ENCODE measurements around the gene MAP2K5.

Gene MAP2K5

DNA sequence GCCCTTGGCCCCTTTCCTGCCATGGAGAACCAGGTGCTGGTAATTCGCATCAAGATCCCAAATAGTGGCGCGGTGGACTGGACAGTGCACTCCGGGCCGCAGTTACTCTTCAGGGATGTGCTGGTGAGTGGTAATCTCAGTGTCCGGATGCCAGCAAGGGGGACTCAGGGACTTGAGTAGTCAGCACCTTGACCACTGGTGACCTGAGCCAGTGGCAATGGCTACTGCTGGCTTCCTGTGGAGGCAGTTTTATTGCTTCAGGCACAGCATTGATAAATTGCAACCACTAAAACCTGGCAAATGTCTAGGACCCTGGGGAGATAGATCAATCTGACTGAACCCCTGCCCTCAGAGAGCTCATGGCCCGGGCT, 830 bp downstream of the MAP2K5 start:
- peaks cover 14% of the 10 kb centered on the region for H3K4me1 ChIP-seq (ENCODE audit: control insufficient read depth, insufficient read depth, low read length)
- ChIA-PET CTCF (no interaction called here), POLR2A (no interaction called here)
- H3K27ac ChIP-seq (ENCODE audit: extremely low read depth, low read depth, low read length): peak overlapping the region; percentile 88; the same call in 1 of the 2 replicates
- no peaks in the 10 kb centered on the region for H3K9me3 ChIP-seq (ENCODE audit: control insufficient read depth, insufficient read depth, low read depth, low read length)
- H3K36me3 ChIP-seq (ENCODE audit: control insufficient read depth in 2 of 2, insufficient read depth in 1 of 2, low read length in 2 of 2): peaks cover 4 to 11% of the 10 kb centered on the region in 2 experiments; a peak in 2 of 3 replicates
- peak overlapping the region; percentile 89 for H3K4me3 ChIP-seq (ENCODE audit: low read depth, low read length)
- TF ChIP-seq ZNF174 (tag by site-specific recombination; IDR thresholded peaks at IDR 0.05) (no peak), ZBTB17 (tag by site-specific recombination; IDR thresholded peaks at IDR 0.05) (peak; percentile 25; the same call in 1 of the 2 replicates), ZNF302 (tag by site-specific recombination; IDR thresholded peaks at IDR 0.05; ENCODE audit: low read depth) (no peak), ZNF621 (tag by site-specific recombination; IDR thresholded peaks at IDR 0.05) (no peak), EGR2 (tag by site-specific recombination; IDR thresholded peaks at IDR 0.05; ENCODE audit: low read depth) (no peak), ZNF792 (tag by site-specific recombination; IDR thresholded peaks at IDR 0.05) (no peak), ZNF654 (tag by site-specific recombination; IDR thresholded peaks at IDR 0.05; ENCODE audit: low read depth) (no peak), ZXDB (tag by site-specific recombination; IDR thresholded peaks at IDR 0.05) (0 out of 2 replicates have a peak, but pooled peaks have one; percentile 6), ZNF202 (tag by site-specific recombination; IDR thresholded peaks at IDR 0.05; ENCODE audit: borderline replicate concordance) (no peak), ZNF221 (tag by site-specific recombination; IDR thresholded peaks at IDR 0.05; ENCODE audit: borderline replicate concordance) (no peak), ZNF211 (tag by site-specific recombination; IDR thresholded peaks at IDR 0.05; ENCODE audit: low read depth) (no peak), ZNF501 (tag by site-specific recombination; IDR thresholded peaks at IDR 0.05) (no peak; the same call in 1 of the 2 replicates), ZEB2 (tag by site-specific recombination; IDR thresholded peaks at IDR 0.05) (no peak), KLF16 (tag by site-specific recombination; IDR thresholded peaks at IDR 0.05) (no peak), GLIS1 (tag by site-specific recombination; IDR thresholded peaks at IDR 0.05) (no peak), KLF10 (tag by site-specific recombination; IDR thresholded peaks at IDR 0.05) (no peak), GFI1B (tag by site-specific recombination; IDR thresholded peaks at IDR 0.05) (0 out of 2 replicates have a peak, but pooled peaks have one; percentile 43), ZNF571 (tag by site-specific recombination; IDR thresholded peaks at IDR 0.05) (no peak)
- TF ChIP-seq, protein P1, sequence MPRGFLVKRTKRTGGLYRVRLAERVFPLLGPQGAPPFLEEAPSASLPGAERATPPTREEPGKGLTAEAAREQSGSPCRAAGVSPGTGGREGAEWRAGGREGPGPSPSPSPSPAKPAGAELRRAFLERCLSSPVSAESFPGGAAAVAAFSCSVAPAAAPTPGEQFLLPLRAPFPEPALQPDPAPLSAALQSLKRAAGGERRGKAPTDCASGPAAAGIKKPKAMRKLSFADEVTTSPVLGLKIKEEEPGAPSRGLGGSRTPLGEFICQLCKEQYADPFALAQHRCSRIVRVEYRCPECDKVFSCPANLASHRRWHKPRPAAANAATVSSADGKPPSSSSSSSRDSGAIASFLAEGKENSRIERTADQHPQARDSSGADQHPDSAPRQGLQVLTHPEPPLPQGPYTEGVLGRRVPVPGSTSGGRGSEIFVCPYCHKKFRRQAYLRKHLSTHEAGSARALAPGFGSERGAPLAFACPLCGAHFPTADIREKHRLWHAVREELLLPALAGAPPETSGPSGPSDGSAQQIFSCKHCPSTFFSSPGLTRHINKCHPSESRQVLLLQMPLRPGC (tag by site-specific recombination; IDR thresholded peaks at IDR 0.05): no peak
- TF ChIP-seq, protein P2, sequence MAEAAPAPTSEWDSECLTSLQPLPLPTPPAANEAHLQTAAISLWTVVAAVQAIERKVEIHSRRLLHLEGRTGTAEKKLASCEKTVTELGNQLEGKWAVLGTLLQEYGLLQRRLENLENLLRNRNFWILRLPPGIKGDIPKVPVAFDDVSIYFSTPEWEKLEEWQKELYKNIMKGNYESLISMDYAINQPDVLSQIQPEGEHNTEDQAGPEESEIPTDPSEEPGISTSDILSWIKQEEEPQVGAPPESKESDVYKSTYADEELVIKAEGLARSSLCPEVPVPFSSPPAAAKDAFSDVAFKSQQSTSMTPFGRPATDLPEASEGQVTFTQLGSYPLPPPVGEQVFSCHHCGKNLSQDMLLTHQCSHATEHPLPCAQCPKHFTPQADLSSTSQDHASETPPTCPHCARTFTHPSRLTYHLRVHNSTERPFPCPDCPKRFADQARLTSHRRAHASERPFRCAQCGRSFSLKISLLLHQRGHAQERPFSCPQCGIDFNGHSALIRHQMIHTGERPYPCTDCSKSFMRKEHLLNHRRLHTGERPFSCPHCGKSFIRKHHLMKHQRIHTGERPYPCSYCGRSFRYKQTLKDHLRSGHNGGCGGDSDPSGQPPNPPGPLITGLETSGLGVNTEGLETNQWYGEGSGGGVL (tag by site-specific recombination; IDR thresholded peaks at IDR 0.05): no peak
- TF ChIP-seq, protein P3, sequence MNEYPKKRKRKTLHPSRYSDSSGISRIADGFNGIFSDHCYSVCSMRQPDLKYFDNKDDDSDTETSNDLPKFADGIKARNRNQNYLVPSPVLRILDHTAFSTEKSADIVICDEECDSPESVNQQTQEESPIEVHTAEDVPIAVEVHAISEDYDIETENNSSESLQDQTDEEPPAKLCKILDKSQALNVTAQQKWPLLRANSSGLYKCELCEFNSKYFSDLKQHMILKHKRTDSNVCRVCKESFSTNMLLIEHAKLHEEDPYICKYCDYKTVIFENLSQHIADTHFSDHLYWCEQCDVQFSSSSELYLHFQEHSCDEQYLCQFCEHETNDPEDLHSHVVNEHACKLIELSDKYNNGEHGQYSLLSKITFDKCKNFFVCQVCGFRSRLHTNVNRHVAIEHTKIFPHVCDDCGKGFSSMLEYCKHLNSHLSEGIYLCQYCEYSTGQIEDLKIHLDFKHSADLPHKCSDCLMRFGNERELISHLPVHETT (tag by site-specific recombination; IDR thresholded peaks at IDR 0.05): no peak; the same call in 1 of the 2 replicates
- TF ChIP-seq, protein P4, sequence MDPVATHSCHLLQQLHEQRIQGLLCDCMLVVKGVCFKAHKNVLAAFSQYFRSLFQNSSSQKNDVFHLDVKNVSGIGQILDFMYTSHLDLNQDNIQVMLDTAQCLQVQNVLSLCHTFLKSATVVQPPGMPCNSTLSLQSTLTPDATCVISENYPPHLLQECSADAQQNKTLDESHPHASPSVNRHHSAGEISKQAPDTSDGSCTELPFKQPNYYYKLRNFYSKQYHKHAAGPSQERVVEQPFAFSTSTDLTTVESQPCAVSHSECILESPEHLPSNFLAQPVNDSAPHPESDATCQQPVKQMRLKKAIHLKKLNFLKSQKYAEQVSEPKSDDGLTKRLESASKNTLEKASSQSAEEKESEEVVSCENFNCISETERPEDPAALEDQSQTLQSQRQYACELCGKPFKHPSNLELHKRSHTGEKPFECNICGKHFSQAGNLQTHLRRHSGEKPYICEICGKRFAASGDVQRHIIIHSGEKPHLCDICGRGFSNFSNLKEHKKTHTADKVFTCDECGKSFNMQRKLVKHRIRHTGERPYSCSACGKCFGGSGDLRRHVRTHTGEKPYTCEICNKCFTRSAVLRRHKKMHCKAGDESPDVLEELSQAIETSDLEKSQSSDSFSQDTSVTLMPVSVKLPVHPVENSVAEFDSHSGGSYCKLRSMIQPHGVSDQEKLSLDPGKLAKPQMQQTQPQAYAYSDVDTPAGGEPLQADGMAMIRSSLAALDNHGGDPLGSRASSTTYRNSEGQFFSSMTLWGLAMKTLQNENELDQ (tag by site-specific recombination; IDR thresholded peaks at IDR 0.05; ENCODE audit: low read depth): no peak
- TF ChIP-seq, protein P5, sequence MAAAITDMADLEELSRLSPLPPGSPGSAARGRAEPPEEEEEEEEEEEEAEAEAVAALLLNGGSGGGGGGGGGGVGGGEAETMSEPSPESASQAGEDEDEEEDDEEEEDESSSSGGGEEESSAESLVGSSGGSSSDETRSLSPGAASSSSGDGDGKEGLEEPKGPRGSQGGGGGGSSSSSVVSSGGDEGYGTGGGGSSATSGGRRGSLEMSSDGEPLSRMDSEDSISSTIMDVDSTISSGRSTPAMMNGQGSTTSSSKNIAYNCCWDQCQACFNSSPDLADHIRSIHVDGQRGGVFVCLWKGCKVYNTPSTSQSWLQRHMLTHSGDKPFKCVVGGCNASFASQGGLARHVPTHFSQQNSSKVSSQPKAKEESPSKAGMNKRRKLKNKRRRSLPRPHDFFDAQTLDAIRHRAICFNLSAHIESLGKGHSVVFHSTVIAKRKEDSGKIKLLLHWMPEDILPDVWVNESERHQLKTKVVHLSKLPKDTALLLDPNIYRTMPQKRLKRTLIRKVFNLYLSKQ (tag by site-specific recombination; IDR thresholded peaks at IDR 0.05; ENCODE audit: borderline replicate concordance): no peak
- TF ChIP-seq, protein P6, sequence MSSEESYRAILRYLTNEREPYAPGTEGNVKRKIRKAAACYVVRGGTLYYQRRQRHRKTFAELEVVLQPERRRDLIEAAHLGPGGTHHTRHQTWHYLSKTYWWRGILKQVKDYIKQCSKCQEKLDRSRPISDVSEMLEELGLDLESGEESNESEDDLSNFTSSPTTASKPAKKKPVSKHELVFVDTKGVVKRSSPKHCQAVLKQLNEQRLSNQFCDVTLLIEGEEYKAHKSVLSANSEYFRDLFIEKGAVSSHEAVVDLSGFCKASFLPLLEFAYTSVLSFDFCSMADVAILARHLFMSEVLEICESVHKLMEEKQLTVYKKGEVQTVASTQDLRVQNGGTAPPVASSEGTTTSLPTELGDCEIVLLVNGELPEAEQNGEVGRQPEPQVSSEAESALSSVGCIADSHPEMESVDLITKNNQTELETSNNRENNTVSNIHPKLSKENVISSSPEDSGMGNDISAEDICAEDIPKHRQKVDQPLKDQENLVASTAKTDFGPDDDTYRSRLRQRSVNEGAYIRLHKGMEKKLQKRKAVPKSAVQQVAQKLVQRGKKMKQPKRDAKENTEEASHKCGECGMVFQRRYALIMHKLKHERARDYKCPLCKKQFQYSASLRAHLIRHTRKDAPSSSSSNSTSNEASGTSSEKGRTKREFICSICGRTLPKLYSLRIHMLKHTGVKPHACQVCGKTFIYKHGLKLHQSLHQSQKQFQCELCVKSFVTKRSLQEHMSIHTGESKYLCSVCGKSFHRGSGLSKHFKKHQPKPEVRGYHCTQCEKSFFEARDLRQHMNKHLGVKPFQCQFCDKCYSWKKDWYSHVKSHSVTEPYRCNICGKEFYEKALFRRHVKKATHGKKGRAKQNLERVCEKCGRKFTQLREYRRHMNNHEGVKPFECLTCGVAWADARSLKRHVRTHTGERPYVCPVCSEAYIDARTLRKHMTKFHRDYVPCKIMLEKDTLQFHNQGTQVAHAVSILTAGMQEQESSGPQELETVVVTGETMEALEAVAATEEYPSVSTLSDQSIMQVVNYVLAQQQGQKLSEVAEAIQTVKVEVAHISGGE (tag by site-specific recombination; conservative IDR thresholded peaks at IDR 0.05; ENCODE audit: low read depth): no peak
